HEK293 (cell line): ENCODE measurements around the gene CANT1.

Experiments used
- CTCF ChIA-PET: fragments of 350-600 bp; formaldehyde crosslinking; extraction: SDS; loops from one replicate; lab custom pipeline; 2021; ENCODE audit warnings: antibody characterized with exemption; lab: Yijun Ruan, JAX
- POLR2A ChIA-PET: fragments of 300-600 bp; formaldehyde crosslinking; extraction: SDS; loops from one replicate; lab custom pipeline; 2020; ENCODE audit warnings: antibody characterized with exemption, inconsistent platforms; lab: Yijun Ruan, JAX
- H3K27ac ChIP-seq: fragments of 200-500 bp; sonication (Bioruptor generic); 2 replicates; pipeline ENCODE4 v1.5.1; 2014; ENCODE audit warnings: low read depth, low read length, control low read depth, inconsistent platforms; ENCODE audit errors: extremely low read depth
- H3K36me3 ChIP-seq, 2 experiments: fragments of 200-500 bp in 1 of 2; sonication (Bioruptor generic) in 1 of 2; 1 replicate in 1 of 2; 2 replicates in 1 of 2; pipeline ENCODE4 v1.5.1; 2014 to 2017; ENCODE audit warnings: inconsistent platforms in 2 of 2, low read length in 2 of 2; ENCODE audit not compliant: control insufficient read depth in 2 of 2, insufficient read depth in 1 of 2
- H3K4me1 ChIP-seq: fragments of 200-500 bp; sonication (Bioruptor generic); 2 replicates; pipeline ENCODE4 v1.5.1; 2014; ENCODE audit warnings: mild to moderate bottlenecking, low read length, inconsistent platforms; ENCODE audit not compliant: control insufficient read depth, insufficient read depth
- H3K4me3 ChIP-seq: 2 replicates; pipeline ENCODE4 v1.5.1; 2011; ENCODE audit warnings: low read depth, mild to moderate bottlenecking, control low read depth, low read length, moderate library complexity
- H3K9me3 ChIP-seq: fragments of 200-500 bp; sonication (Bioruptor generic); 2 replicates; pipeline ENCODE4 v1.5.1; 2014; ENCODE audit warnings: low read depth, low read length, inconsistent platforms; ENCODE audit not compliant: control insufficient read depth, insufficient read depth
- ATF2 ChIP-seq: fragments of 450-650 bp; formaldehyde crosslinking; IDR thresholded peaks from 2 replicates; pipeline ENCODE4 v1.5.1; 2016; ENCODE audit warnings: missing biosample characterization, missing genetic modification characterization, low read depth
- BCL11A ChIP-seq: fragments of 450-650 bp; formaldehyde crosslinking; IDR thresholded peaks from 2 replicates; pipeline ENCODE4 v1.5.1; 2016; ENCODE audit warnings: low read depth, missing biosample characterization, missing genetic modification characterization
- CTCF ChIP-seq: fragments of 450-650 bp; formaldehyde crosslinking; IDR thresholded peaks from 2 replicates; pipeline ENCODE4 v1.5.1; 2016; ENCODE audit warnings: missing biosample characterization, missing genetic modification characterization
- KLF1 ChIP-seq: fragments of 450-650 bp; formaldehyde crosslinking; IDR thresholded peaks from 2 replicates; pipeline ENCODE4 v1.5.1; 2016; ENCODE audit warnings: missing biosample characterization, missing genetic modification characterization
- OVOL3 ChIP-seq: fragments of 450-650 bp; formaldehyde crosslinking; IDR thresholded peaks from 2 replicates; pipeline ENCODE4 v1.5.1; 2016; ENCODE audit warnings: missing biosample characterization, missing genetic modification characterization
- PRDM6 ChIP-seq: fragments of 450-650 bp; formaldehyde crosslinking; IDR thresholded peaks from 2 replicates; pipeline ENCODE4 v1.5.1; 2017; ENCODE audit warnings: missing biosample characterization, missing genetic modification characterization
- REPIN1 ChIP-seq: fragments of 450-650 bp; formaldehyde crosslinking; IDR thresholded peaks from 2 replicates; pipeline ENCODE4 v1.5.1; 2017; ENCODE audit warnings: missing biosample characterization, missing genetic modification characterization, low read depth
- ZBTB11 ChIP-seq: fragments of 450-650 bp; formaldehyde crosslinking; conservative IDR thresholded peaks from 2 replicates; pipeline ENCODE4 v1.5.1; 2016; ENCODE audit warnings: low read depth, missing biosample characterization, missing genetic modification characterization
- ZBTB26 ChIP-seq: fragments of 450-650 bp; formaldehyde crosslinking; optimal IDR thresholded peaks from 2 replicates; pipeline ENCODE3; 2016; ENCODE audit warnings: missing biosample characterization, mild to moderate bottlenecking, missing genetic modification characterization
- ZFP37 ChIP-seq: fragments of 450-650 bp; formaldehyde crosslinking; IDR thresholded peaks from 2 replicates; pipeline ENCODE4 v1.5.1; 2016; ENCODE audit warnings: missing biosample characterization, missing genetic modification characterization
- ZNF140 ChIP-seq: fragments of 450-650 bp; formaldehyde crosslinking; IDR thresholded peaks from 2 replicates; pipeline ENCODE4 v1.5.1; 2016; ENCODE audit warnings: missing biosample characterization, missing genetic modification characterization
- ZNF16 ChIP-seq: fragments of 450-650 bp; formaldehyde crosslinking; IDR thresholded peaks from 2 replicates; pipeline ENCODE4 v1.5.1; 2016; ENCODE audit warnings: low read depth, missing biosample characterization, missing genetic modification characterization
- ZNF211 ChIP-seq: fragments of 450-650 bp; formaldehyde crosslinking; IDR thresholded peaks from 2 replicates; pipeline ENCODE4 v1.5.1; 2016; ENCODE audit warnings: low read depth, missing biosample characterization, missing genetic modification characterization
- ZNF302 ChIP-seq: fragments of 450-650 bp; formaldehyde crosslinking; IDR thresholded peaks from 2 replicates; pipeline ENCODE4 v1.5.1; 2016; ENCODE audit warnings: missing biosample characterization, missing genetic modification characterization, low read depth
- ZNF350 ChIP-seq: fragments of 450-650 bp; formaldehyde crosslinking; IDR thresholded peaks from 2 replicates; pipeline ENCODE4 v1.5.0; 2017; ENCODE audit warnings: missing biosample characterization, mild to moderate bottlenecking, missing genetic modification characterization
- ZNF449 ChIP-seq: fragments of 450-650 bp; formaldehyde crosslinking; IDR thresholded peaks from 2 replicates; pipeline ENCODE4 v1.5.1; 2017; ENCODE audit warnings: missing biosample characterization, mild to moderate bottlenecking, missing genetic modification characterization, moderate library complexity
- ZNF639 ChIP-seq: fragments of 450-650 bp; formaldehyde crosslinking; IDR thresholded peaks from 2 replicates; pipeline ENCODE4 v1.5.1; 2016; ENCODE audit warnings: missing biosample characterization, missing genetic modification characterization
- ZNF654 ChIP-seq: fragments of 450-650 bp; formaldehyde crosslinking; IDR thresholded peaks from 2 replicates; pipeline ENCODE4 v1.5.1; 2016; ENCODE audit warnings: low read depth, missing biosample characterization, missing genetic modification characterization
- ZNF707 ChIP-seq: fragments of 450-650 bp; formaldehyde crosslinking; IDR thresholded peaks from 2 replicates; pipeline ENCODE4 v1.5.1; 2016; ENCODE audit warnings: missing biosample characterization, missing genetic modification characterization
- ZSCAN16 ChIP-seq: fragments of 450-650 bp; formaldehyde crosslinking; IDR thresholded peaks from 2 replicates; pipeline ENCODE4 v1.5.1; 2016; ENCODE audit warnings: missing biosample characterization, missing genetic modification characterization

The CANT1 gene

GRCh38 chr17:78991017-78991738 is 18.4 kb downstream of the CANT1 start:
- POLR2A ChIA-PET: no interaction called here
- Histone ChIP-seq H3K36me3 (peaks cover 4 to 61% of the 10 kb centered on the region in 2 experiments), H3K9me3 (no peaks in the 10 kb centered on the region), H3K4me1 (peaks cover 7% of the 10 kb centered on the region; the same call in 1 of the 2 replicates), H3K4me3 (no peak overlapping the region), H3K27ac (no peak overlapping the region)
- CTCF ChIA-PET: interaction anchor here (0.7 to 1.5 kb wide), 7 partner anchors 11 to 726 kb away, joined by 3 to 8 read pairs (median 3); partner anchors contain the start of gene LGALS3BP
- TF ChIP-seq KLF1 (tag by site-specific recombination) (no peak), ZSCAN16 (no peak), ZFP37 (no peak), ZBTB26 (tag by site-specific recombination) (no peak), ZNF211 (no peak), ZNF639 (tag by site-specific recombination) (no peak), ZNF707 (tag by site-specific recombination) (no peak), REPIN1 (tag by site-specific recombination) (no peak), ZNF302 (no peak), ATF2 (tag by site-specific recombination) (no peak), ZNF140 (no peak), BCL11A (tag by site-specific recombination) (no peak)

- Histone ChIP-seq H3K4me1 (peaks cover 7% of the 10 kb centered on the region; the same call in 1 of the 2 replicates), H3K9me3 (no peaks in the 10 kb centered on the region), H3K4me3 (no peak overlapping the region), H3K36me3 (peaks cover 4 to 54% of the 10 kb centered on the region in 2 experiments), H3K27ac (no peak overlapping the region)
- POLR2A ChIA-PET: interaction anchor here (0.6 kb wide), 1 partner anchor 1939 kb away, joined by 4 read pairs; no protein-coding TSS in a partner anchor
- CTCF ChIA-PET: interaction anchor here (1.5 kb wide), 1 partner anchor 19 kb away, joined by 5 read pairs; no protein-coding TSS in a partner anchor
- TF ChIP-seq BCL11A (tag by site-specific recombination): no peak
- TF ChIP-seq ZNF449: no peak
- no peak for TF ChIP-seq ZNF350 (tag by site-specific recombination)
- TF ChIP-seq CTCF (tag by site-specific recombination): no peak
- no peak for TF ChIP-seq OVOL3 (tag by site-specific recombination)
- TF ChIP-seq ZNF654: no peak
- no peak for TF ChIP-seq PRDM6 (tag by site-specific recombination)
- no peak for TF ChIP-seq ZNF16 (tag by site-specific recombination)
- no peak for TF ChIP-seq ZBTB11 (tag by site-specific recombination)
These were observed 19.1 kb downstream of the CANT1 start for GRCh38 chr17:78990349-78991016.
